ENCODE results near the gene CACNA1S. TPM values are rescaled to one million over a fixed set of nuclear protein-coding genes. Genes with fewer than 3 reads are reported as not detected.

CACNA1S gene
- total and polyA plus RNA-seq, 2 experiments from 2014 or later, result not detected

GRCh38 chr1:201139756-201140155 is 27.5 kb upstream of the CACNA1S start:
- Histone ChIP-seq H4K20me1 (ENCODE audit: insufficient read depth) (no peaks in the 10 kb centered on the region), H3K4me3 (no peak overlapping the region)
- in situ Hi-C loops (cut with MboI), result no loop called here

DNA sequence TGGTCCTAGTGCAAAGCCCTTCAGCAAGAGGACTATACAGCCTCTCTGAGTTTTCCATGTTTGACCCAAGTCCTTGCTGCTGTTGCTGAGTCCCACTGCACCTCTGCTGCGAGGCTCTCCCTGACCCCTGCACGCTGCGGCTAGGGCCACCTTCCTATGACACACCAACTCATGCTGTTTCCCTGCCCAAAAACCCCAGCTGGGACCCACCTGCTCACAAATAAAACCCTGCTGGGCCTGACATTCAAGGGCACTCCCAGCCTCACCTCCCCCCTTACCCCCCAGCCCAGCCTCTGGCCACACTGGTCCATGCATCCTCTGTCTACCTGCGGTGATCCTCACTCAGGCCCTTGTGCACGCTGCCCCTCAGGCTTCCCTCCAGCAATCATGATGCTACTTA is 27.1 kb upstream of the CACNA1S start:
- Histone ChIP-seq H3K27ac (no peak overlapping the region), H4K20me1 (ENCODE audit: insufficient read depth) (no peaks in the 10 kb centered on the region), H3K27me3 (replicated peaks; ENCODE audit: insufficient read depth) (no peaks in the 10 kb centered on the region), H3K4me1 (ENCODE audit: insufficient read depth) (peaks cover 13% of the 10 kb centered on the region), H2AFZ (no peak overlapping the region), H3K9me2 (ENCODE audit: insufficient read depth) (no peaks in the 10 kb centered on the region), H3K9me3 (ENCODE audit: low read depth) (no peaks in the 10 kb centered on the region), H3F3A (ENCODE audit: insufficient read depth) (peaks cover 9% of the 10 kb centered on the region), H3K79me2 (ENCODE audit: insufficient read depth) (no peaks in the 10 kb centered on the region), H3K9ac (no peak overlapping the region), H3K4me2 (ENCODE audit: unreplicated experiment) (no peak overlapping the region), H3K4me3 (no peak overlapping the region), H3K36me3 (ENCODE audit: low read depth) (no peaks in the 10 kb centered on the region; the same call in 1 of the 2 replicates)
- no peak for DNase-seq
- TF ChIP-seq EZH2 (IDR thresholded peaks at IDR 0.05; ENCODE audit: insufficient read depth, poor library complexity, severe bottlenecking) (no peak), EZH2phosphoT487 (IDR thresholded peaks at IDR 0.05; ENCODE audit: insufficient read depth, low read depth) (no peak)
- WGBS, 2 experiments (ENCODE audit: low coverage in 1 of 2, low lambda C conversion rate in 2 of 2, missing lambda C conversion rate in 2 of 2), result 94 to 99% methylated on average over 5 of the region's 5 CpGs
- in situ Hi-C loops (cut with MboI), result no loop called here

More at GRCh38 chr1:201139756-201140155, 27.5 kb upstream of the CACNA1S start:
- Histone ChIP-seq H3F3A (ENCODE audit: insufficient read depth) (peaks cover 9% of the 10 kb centered on the region), H3K27ac (no peak overlapping the region), H3K9me3 (ENCODE audit: low read depth) (no peaks in the 10 kb centered on the region), H3K9ac (no peak overlapping the region), H3K36me3 (ENCODE audit: low read depth) (no peaks in the 10 kb centered on the region; the same call in 1 of the 2 replicates), H3K9me2 (ENCODE audit: insufficient read depth) (no peaks in the 10 kb centered on the region), H3K4me1 (ENCODE audit: insufficient read depth) (peaks cover 13% of the 10 kb centered on the region), H3K27me3 (replicated peaks; ENCODE audit: insufficient read depth) (no peaks in the 10 kb centered on the region), H2AFZ (no peak overlapping the region), H3K4me2 (ENCODE audit: unreplicated experiment) (no peak overlapping the region), H3K79me2 (ENCODE audit: insufficient read depth) (no peaks in the 10 kb centered on the region)
- no peak for DNase-seq
- TF ChIP-seq EZH2phosphoT487 (IDR thresholded peaks at IDR 0.05; ENCODE audit: insufficient read depth, low read depth) (no peak), EZH2 (IDR thresholded peaks at IDR 0.05; ENCODE audit: insufficient read depth, poor library complexity, severe bottlenecking) (no peak)
- 91 to 93% methylated on average over 9 of the region's 9 CpGs for WGBS, 2 experiments (ENCODE audit: low coverage in 1 of 2, low lambda C conversion rate in 2 of 2, missing lambda C conversion rate in 2 of 2)

GRCh38 chr1:201138311-201138840 is 26.1 kb upstream of the CACNA1S start:
- Histone ChIP-seq H3F3A (ENCODE audit: insufficient read depth) (peaks cover 9% of the 10 kb centered on the region), H3K9me2 (ENCODE audit: insufficient read depth) (no peaks in the 10 kb centered on the region), H4K20me1 (ENCODE audit: insufficient read depth) (no peaks in the 10 kb centered on the region), H3K4me1 (ENCODE audit: insufficient read depth) (peaks cover 13% of the 10 kb centered on the region), H3K4me3 (no peak overlapping the region), H2AFZ (no peak overlapping the region), H3K9ac (no peak overlapping the region), H3K4me2 (ENCODE audit: unreplicated experiment) (no peak overlapping the region), H3K79me2 (ENCODE audit: insufficient read depth) (no peaks in the 10 kb centered on the region), H3K9me3 (ENCODE audit: low read depth) (no peaks in the 10 kb centered on the region), H3K27me3 (replicated peaks; ENCODE audit: insufficient read depth) (no peaks in the 10 kb centered on the region), H3K36me3 (ENCODE audit: low read depth) (no peaks in the 10 kb centered on the region; the same call in 1 of the 2 replicates), H3K27ac (peak overlapping the region; percentile 53)
- in situ Hi-C loops (cut with MboI), result no loop called here
- TF ChIP-seq EZH2phosphoT487 (IDR thresholded peaks at IDR 0.05; ENCODE audit: insufficient read depth, low read depth), result no peak
- no peak for TF ChIP-seq EZH2 (IDR thresholded peaks at IDR 0.05; ENCODE audit: insufficient read depth, poor library complexity, severe bottlenecking)
- DNase-seq, result peak; percentile 16
- WGBS, 2 experiments (ENCODE audit: low coverage in 1 of 2, low lambda C conversion rate in 2 of 2, missing lambda C conversion rate in 2 of 2), result 48 to 49% methylated on average over 6 of the region's 6 CpGs

GRCh38 chr1:201137579-201138310 is 25.5 kb upstream of the CACNA1S start:
- Histone ChIP-seq H3F3A (ENCODE audit: insufficient read depth) (peaks cover 9% of the 10 kb centered on the region), H2AFZ (no peak overlapping the region)
- WGBS, 2 experiments (ENCODE audit: low coverage in 1 of 2, low lambda C conversion rate in 2 of 2, missing lambda C conversion rate in 2 of 2), result 11 to 15% methylated on average over 6 of the region's 6 CpGs

More at GRCh38 chr1:201137579-201138310, 25.5 kb upstream of the CACNA1S start:
- Histone ChIP-seq H3K9me2 (ENCODE audit: insufficient read depth) (no peaks in the 10 kb centered on the region), H3K4me1 (ENCODE audit: insufficient read depth) (peaks cover 13% of the 10 kb centered on the region), H3K27me3 (replicated peaks; ENCODE audit: insufficient read depth) (no peaks in the 10 kb centered on the region), H3K9ac (no peak overlapping the region), H3K9me3 (ENCODE audit: low read depth) (no peaks in the 10 kb centered on the region), H3K79me2 (ENCODE audit: insufficient read depth) (no peaks in the 10 kb centered on the region), H3K4me3 (no peak overlapping the region), H3K4me2 (ENCODE audit: unreplicated experiment) (no peak overlapping the region), H3K36me3 (ENCODE audit: low read depth) (no peaks in the 10 kb centered on the region; the same call in 1 of the 2 replicates), H3K27ac (peak overlapping the region; percentile 53), H4K20me1 (ENCODE audit: insufficient read depth) (no peaks in the 10 kb centered on the region)
- in situ Hi-C loops (cut with MboI), result no loop called here
- DNase-seq, result peak; percentile 97
- no peak for TF ChIP-seq EZH2 (IDR thresholded peaks at IDR 0.05; ENCODE audit: insufficient read depth, poor library complexity, severe bottlenecking)

All from GM23248 (cell line).